T-cell (primary cell): ENCODE data around the gene MFSD6L. TPM values are rescaled to one million over a fixed set of nuclear protein-coding genes. Genes with fewer than 3 reads are reported as not detected.

ENCODE experiments used
- ATAC-seq, 4 experiments: fragments of 200-7000 bp in 3 of 4; fragments of 150-1000 bp in 1 of 4; cut with Tn5 transposase; replicated peaks in 1 of 4; 1 replicate in 3 of 4; 2 replicates in 1 of 4; pipeline ENCODE4 v1.10.0; 2021; ENCODE audit warnings: moderate library complexity in 3 of 4, mild to moderate bottlenecking in 2 of 4, moderate number of reproducible peaks in 1 of 4
- CTCF ChIA-PET, 2 donors: fragments of 300-600 bp; sonication (Branson Sonifier 250); formaldehyde crosslinking; loops; one replicate each; lab custom pipeline; 2022; ENCODE audit warnings: antibody characterized with exemption in 2 of 2; lab: Charles Lee
- POLR2A ChIA-PET, 2 donors: fragments of 300-600 bp; sonication (Branson Sonifier 250); formaldehyde crosslinking; loops; one replicate each; lab custom pipeline; 2022; ENCODE audit warnings: antibody characterized with exemption in 2 of 2; lab: Charles Lee
- DNase-seq, 35 experiments: peaks; one replicate each; pipeline versions ENCODE4 v3.0.0 to v3.0.0-alpha.2; 2013 to 2023
- H3K27ac ChIP-seq: one replicate; pipeline ENCODE4 v1.5.1; 2013; ENCODE audit warnings: low read length
- H3K27me3 ChIP-seq, 2 experiments: replicated peaks in 1 of 2; 1 replicate in 1 of 2; 2 replicates in 1 of 2; pipeline versions ENCODE4 v1.6.1 to v1.7.0; 2013; ENCODE audit warnings: low read length in 1 of 2, mixed read lengths in 1 of 2; ENCODE audit not compliant: control insufficient read depth in 2 of 2, insufficient read depth in 2 of 2; ENCODE audit errors: extremely low read depth in 1 of 2
- H3K36me3 ChIP-seq, 2 donors: 1 replicate in 1 of 2; 2 replicates in 1 of 2; pipeline versions ENCODE4 v1.6.1 to v1.7.0; 2013; ENCODE audit warnings: low read length in 1 of 2; ENCODE audit not compliant: control insufficient read depth in 2 of 2, insufficient read depth in 1 of 2; ENCODE audit errors: extremely low read depth in 1 of 2
- H3K4me1 ChIP-seq, 2 experiments: 1 replicate in 1 of 2; 2 replicates in 1 of 2; pipeline versions ENCODE4 v1.6.1 to v1.7.0; 2013; ENCODE audit warnings: low read length in 2 of 2, mixed read lengths in 1 of 2; ENCODE audit not compliant: insufficient read depth in 2 of 2, control insufficient read depth in 1 of 2; ENCODE audit errors: extremely low read depth in 1 of 2
- H3K4me3 ChIP-seq, 2 donors: 1 replicate in 1 of 2; 2 replicates in 1 of 2; pipeline versions ENCODE4 v1.5.1 to v1.7.0; 2013; ENCODE audit warnings: mild to moderate bottlenecking in 2 of 2, low read length in 1 of 2, moderate library complexity in 1 of 2; ENCODE audit not compliant: control insufficient read depth in 1 of 2; ENCODE audit errors: extremely low read depth in 1 of 2
- H3K9me3 ChIP-seq: 2 replicates; pipeline ENCODE4 v1.7.0; 2013
- H3K27ac Mint-ChIP-seq, 2 donors: one replicate each; pipeline ENCODE4 v1.8.0; 2020 to 2021; ENCODE audit warnings: mild to moderate bottlenecking in 2 of 2, mixed read lengths in 2 of 2
- H3K27me3 Mint-ChIP-seq, 2 donors: one replicate each; pipeline ENCODE4 v1.8.0; 2021 to 2022; ENCODE audit warnings: mixed read lengths in 2 of 2
- H3K36me3 Mint-ChIP-seq: one replicate; pipeline ENCODE4 v1.8.0; 2021; ENCODE audit warnings: mixed read lengths
- H3K4me1 Mint-ChIP-seq, 3 donors: one replicate each; pipeline ENCODE4 v1.8.0; 2020 to 2022; ENCODE audit warnings: mixed read lengths in 3 of 3, mild to moderate bottlenecking in 1 of 3
- H3K4me3 Mint-ChIP-seq, 3 donors: one replicate each; pipeline ENCODE4 v1.8.0; 2020 to 2022; ENCODE audit warnings: mild to moderate bottlenecking in 3 of 3, mixed read lengths in 3 of 3, moderate library complexity in 3 of 3
- H3K9me3 Mint-ChIP-seq, 3 donors: one replicate each; pipeline ENCODE4 v1.8.0; 2020 to 2022; ENCODE audit warnings: mixed read lengths in 3 of 3
- WGBS: methylation state at CpG from one replicate; pipeline ENCODE4 v1.1.5; 2013; ENCODE audit warnings: missing lambda C conversion rate; ENCODE audit not compliant: insufficient coverage; 5-methylcytosine and 5-hydroxymethylcytosine counted together
- total RNA-seq, 35 experiments: library from RNA in 6 of 35; stranded (reverse) in 6 of 35; fragments of 120-200 nt in 1 of 35; gene quantifications; one replicate each; pipeline versions ENCODE4 v1.2.1 to v1.2.4 and lab custom pipeline; 2013 to 2026

The MFSD6L gene
- total RNA-seq, 5 donors from 2014 or later (not counting 1 experiment from before 2014, with no cell fraction given) = 0.13 to 0.32 (median 0.20) TPM; not detected in 1

- ATAC-seq (no peak), DNase-seq (no peak)
- ChIA-PET CTCF (no interaction called here), POLR2A (no interaction called here)
- no peaks in the 10 kb centered on the region for H3K27me3 Mint-ChIP-seq
- H3K4me1 Mint-ChIP-seq = no peaks in the 10 kb centered on the region
- H3K36me3 Mint-ChIP-seq = no peaks in the 10 kb centered on the region
- WGBS = no CpG with 5 or more reads among the region's 2 CpGs
- no peak overlapping the region for H3K27ac Mint-ChIP-seq
- H3K27ac ChIP-seq = no peak overlapping the region
- peaks cover 0 to 2% of the 10 kb centered on the region in 2 experiments for H3K27me3 ChIP-seq
- H3K4me3 Mint-ChIP-seq = no peak overlapping the region
- H3K4me1 ChIP-seq = no peaks in the 10 kb centered on the region
- no peaks in the 10 kb centered on the region for H3K36me3 ChIP-seq
- peaks cover 0 to 4% (median 3%) of the 10 kb centered on the region in 3 donors for H3K9me3 Mint-ChIP-seq
- no peak overlapping the region for H3K4me3 ChIP-seq
- H3K9me3 ChIP-seq = no peaks in the 10 kb centered on the region
Observed at GRCh38 chr17:8825802-8826201, 26.6 kb upstream of the MFSD6L start.

GRCh38 chr17:8823279-8823678 lies 24.1 kb upstream of the MFSD6L start:
- Histone ChIP-seq H3K4me1 (no peaks in the 10 kb centered on the region), H3K27ac (no peak overlapping the region), H3K27me3 (peaks cover 0 to 2% of the 10 kb centered on the region in 2 experiments), H3K4me3 (no peak overlapping the region), H3K9me3 (no peaks in the 10 kb centered on the region), H3K36me3 (no peaks in the 10 kb centered on the region)
- Mint-ChIP-seq H3K27ac (no peak overlapping the region), H3K27me3 (no peaks in the 10 kb centered on the region), H3K4me1 (no peaks in the 10 kb centered on the region), H3K36me3 (no peaks in the 10 kb centered on the region), H3K9me3 (peaks cover 0 to 4% (median 3%) of the 10 kb centered on the region in 3 donors), H3K4me3 (no peak overlapping the region)
- ATAC-seq = no peak
- DNase-seq = no peak
- 100% methylated on average over 1 of the region's 5 CpGs for WGBS
- ChIA-PET CTCF (no interaction called here), POLR2A (no interaction called here)

- Mint-ChIP-seq H3K9me3 (peaks cover 0 to 4% (median 3%) of the 10 kb centered on the region in 3 donors), H3K36me3 (no peaks in the 10 kb centered on the region), H3K27ac (no peak overlapping the region), H3K4me1 (no peaks in the 10 kb centered on the region), H3K27me3 (no peaks in the 10 kb centered on the region), H3K4me3 (no peak overlapping the region)
- Histone ChIP-seq H3K36me3 (no peaks in the 10 kb centered on the region), H3K27ac (no peak overlapping the region), H3K27me3 (no peaks in the 10 kb centered on the region), H3K9me3 (no peaks in the 10 kb centered on the region), H3K4me1 (no peaks in the 10 kb centered on the region), H3K4me3 (no peak overlapping the region)
- POLR2A ChIA-PET = no interaction called here
- CTCF ChIA-PET = no interaction called here
- no peak for DNase-seq
- no peak for ATAC-seq
- 88% methylated on average over 3 of the region's 5 CpGs for WGBS
Observed at GRCh38 chr17:8822401-8823035, 23.4 kb upstream of the MFSD6L start.

- H3K36me3 ChIP-seq = no peaks in the 10 kb centered on the region
- no peaks in the 10 kb centered on the region for H3K27me3 ChIP-seq
- no peak overlapping the region for H3K27ac Mint-ChIP-seq
- ChIA-PET POLR2A (no interaction called here), CTCF (no interaction called here)
- no peak overlapping the region for H3K4me3 ChIP-seq
- no peak for DNase-seq
- H3K9me3 ChIP-seq = no peaks in the 10 kb centered on the region
- H3K27ac ChIP-seq = no peak overlapping the region
- no peaks in the 10 kb centered on the region for H3K4me1 ChIP-seq
- no peaks in the 10 kb centered on the region for H3K36me3 Mint-ChIP-seq
- no peak for ATAC-seq
- no peaks in the 10 kb centered on the region for H3K27me3 Mint-ChIP-seq
- 80% methylated on average over 4 of the region's 10 CpGs for WGBS
- no peaks in the 10 kb centered on the region for H3K4me1 Mint-ChIP-seq
- no peak overlapping the region for H3K4me3 Mint-ChIP-seq
- H3K9me3 Mint-ChIP-seq = peaks cover 0 to 4% (median 3%) of the 10 kb centered on the region in 3 donors
Observed at GRCh38 chr17:8821446-8822105, 22.4 kb upstream of the MFSD6L start.

GRCh38 chr17:8820311-8821010 lies 21.3 kb upstream of the MFSD6L start:
- Mint-ChIP-seq H3K27me3 (no peaks in the 10 kb centered on the region), H3K27ac (no peak overlapping the region), H3K36me3 (no peaks in the 10 kb centered on the region), H3K4me1 (no peaks in the 10 kb centered on the region), H3K9me3 (peaks cover 0 to 4% (median 3%) of the 10 kb centered on the region in 3 donors), H3K4me3 (no peak overlapping the region)
- H3K9me3 ChIP-seq = no peaks in the 10 kb centered on the region
- ATAC-seq (no peak), DNase-seq (no peak)
- H3K27ac ChIP-seq = no peak overlapping the region
- no peaks in the 10 kb centered on the region for H3K4me1 ChIP-seq
- ChIA-PET CTCF (no interaction called here), POLR2A (interaction anchor here in 1 of 2 donors (0.6 kb wide), 1 partner anchor 33 kb away, joined by 3 read pairs; no protein-coding TSS in a partner anchor)
- 92% methylated on average over 2 of the region's 8 CpGs for WGBS
- H3K36me3 ChIP-seq = no peaks in the 10 kb centered on the region
- no peaks in the 10 kb centered on the region for H3K27me3 ChIP-seq
- no peak overlapping the region for H3K4me3 ChIP-seq

GRCh38 chr17:8818654-8819330 lies 19.6 kb upstream of the MFSD6L start:
- no peaks in the 10 kb centered on the region for H3K4me1 Mint-ChIP-seq
- no peak for DNase-seq

More at GRCh38 chr17:8818654-8819330, 19.6 kb upstream of the MFSD6L start:
- CTCF ChIA-PET = interaction anchor here in 1 of 2 donors (0.7 kb wide), 1 partner anchor 10 kb away, joined by 4 read pairs; no protein-coding TSS in a partner anchor
- Mint-ChIP-seq H3K36me3 (no peaks in the 10 kb centered on the region), H3K4me3 (no peak overlapping the region), H3K9me3 (peaks cover 0 to 2% (median under 1%) of the 10 kb centered on the region in 3 donors), H3K27ac (no peak overlapping the region), H3K27me3 (peaks cover under 1 to 5% of the 10 kb centered on the region in 2 donors)
- Histone ChIP-seq H3K27me3 (no peaks in the 10 kb centered on the region), H3K9me3 (no peaks in the 10 kb centered on the region), H3K4me1 (no peaks in the 10 kb centered on the region), H3K4me3 (no peak overlapping the region), H3K36me3 (no peaks in the 10 kb centered on the region), H3K27ac (no peak overlapping the region)
- 64% methylated on average over 1 of the region's 3 CpGs for WGBS
- ATAC-seq = no peak
- POLR2A ChIA-PET = no interaction called here
